Mucosa of stomach (tissue), 1 donor: Measurements from ENCODE around the gene KRTAP2-1.
"Not testable (repeated sequence)": the region's sequence is repeated elsewhere in the genome, so short reads cannot be mapped to it uniquely, and the experiment has no call there.

Source experiments
- H3K27me3 ChIP-seq: one replicate; pipeline ENCODE4 v1.7.0; 2013; ENCODE audit warnings: mild to moderate bottlenecking, low read length; ENCODE audit not compliant: control insufficient read depth, insufficient read depth
- H3K36me3 ChIP-seq: one replicate; pipeline ENCODE4 v1.7.0; 2013; ENCODE audit warnings: low read length; ENCODE audit not compliant: control insufficient read depth, insufficient read depth
- H3K4me1 ChIP-seq: one replicate; pipeline ENCODE4 v1.7.0; 2013; ENCODE audit warnings: mild to moderate bottlenecking, low read length; ENCODE audit not compliant: control insufficient read depth, insufficient read depth
- H3K4me3 ChIP-seq: one replicate; pipeline ENCODE4 v1.7.0; 2013; ENCODE audit warnings: low read length
- H3K9ac ChIP-seq: one replicate; pipeline ENCODE4 v1.7.0; 2013; ENCODE audit warnings: mild to moderate bottlenecking, low read length, moderate library complexity
- H3K9me3 ChIP-seq: one replicate; pipeline ENCODE4 v1.7.0; 2013; ENCODE audit warnings: mild to moderate bottlenecking, low read length, moderate library complexity; ENCODE audit not compliant: control insufficient read depth
- donor health status: Pancreatic carcinoma.

Gene KRTAP2-1

GRCh38 chr17:41046735-41047465 lies at the start of gene KRTAP2-1:
KRTAP2-1 (minus strand) TSS chr17:41047316; CDS start chr17:41047267, 49 bp downstream.
- not testable (repeated sequence) for H3K36me3 ChIP-seq, H3K9ac ChIP-seq, H3K9me3 ChIP-seq, H3K4me1 ChIP-seq, H3K4me3 ChIP-seq
- peaks cover 13% of the 10 kb centered on the region for H3K27me3 ChIP-seq

DNA sequence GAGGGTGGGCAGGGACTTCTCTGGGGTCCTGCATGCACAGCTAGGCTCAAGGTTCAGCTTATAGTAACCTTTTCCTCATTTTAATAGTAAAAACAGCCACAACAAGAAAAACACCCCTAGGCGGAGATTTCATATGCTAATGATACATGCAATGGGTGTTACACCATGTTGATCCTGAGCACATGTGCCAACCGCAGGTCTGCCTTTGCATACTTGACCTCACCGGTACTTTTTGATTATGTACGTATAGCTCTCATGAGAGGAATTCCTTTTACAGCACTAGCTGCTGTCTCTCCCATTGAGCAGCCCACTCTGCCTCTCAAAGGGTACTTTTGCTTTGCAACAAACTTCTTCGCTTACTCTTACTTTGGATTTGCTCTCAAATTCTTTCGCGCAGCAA lies 48.9 kb upstream of the KRTAP2-1 start:
- no peak overlapping the region for H3K4me3 ChIP-seq
- no peaks in the 10 kb centered on the region for H3K9me3 ChIP-seq
- H3K9ac ChIP-seq: no peak overlapping the region
- H3K36me3 ChIP-seq: no peaks in the 10 kb centered on the region
- H3K4me1 ChIP-seq: no peaks in the 10 kb centered on the region
- no peaks in the 10 kb centered on the region for H3K27me3 ChIP-seq

- not testable (repeated sequence) for H3K9me3 ChIP-seq, H3K4me3 ChIP-seq, H3K4me1 ChIP-seq, H3K36me3 ChIP-seq, H3K9ac ChIP-seq, H3K27me3 ChIP-seq
Observed at GRCh38 chr17:41088760-41089352, 41.7 kb upstream of the KRTAP2-1 start.

DNA sequence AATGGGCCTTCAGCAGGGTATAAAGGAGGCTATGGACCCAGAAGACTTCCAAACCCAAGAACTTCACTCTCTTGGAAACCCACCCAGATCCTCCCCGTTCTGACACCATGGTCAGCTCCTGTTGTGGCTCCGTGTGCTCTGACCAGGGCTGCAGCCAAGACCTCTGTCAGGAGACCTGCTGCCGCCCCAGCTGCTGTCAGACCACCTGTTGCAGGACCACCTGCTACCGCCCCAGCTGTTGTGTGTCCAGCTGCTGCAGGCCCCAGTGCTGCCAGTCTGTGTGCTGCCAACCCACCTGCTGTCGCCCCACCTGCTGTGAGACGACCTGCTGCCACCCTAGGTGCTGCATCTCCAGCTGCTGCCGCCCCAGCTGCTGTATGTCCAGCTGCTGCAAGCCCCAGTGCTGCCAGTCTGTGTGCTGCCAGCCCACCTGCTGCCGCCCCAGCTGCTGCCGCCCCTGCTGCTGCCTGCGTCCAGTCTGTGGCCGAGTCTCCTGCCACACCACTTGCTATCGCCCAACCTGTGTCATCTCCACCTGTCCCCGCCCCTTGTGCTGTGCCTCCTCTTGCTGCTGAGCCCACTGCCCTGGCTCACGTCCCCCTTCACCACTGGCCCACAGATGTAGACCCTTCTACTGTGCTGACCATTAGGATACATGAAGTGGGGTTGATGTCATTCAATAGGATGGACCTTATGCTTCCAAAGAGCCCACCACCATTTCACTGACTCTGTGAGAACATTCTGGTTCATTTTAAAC lies 37.2 kb upstream of the KRTAP2-1 start, which contains the start of gene KRTAP4-7:
KRTAP4-7 (plus strand) TSS at position 51 of the 757 bp plus-strand sequence; CDS start at position 108, 57 bp downstream.
- H3K4me3 ChIP-seq, H3K4me1 ChIP-seq, H3K36me3 ChIP-seq, H3K9ac ChIP-seq, H3K9me3 ChIP-seq, H3K27me3 ChIP-seq: not testable (repeated sequence)

DNA sequence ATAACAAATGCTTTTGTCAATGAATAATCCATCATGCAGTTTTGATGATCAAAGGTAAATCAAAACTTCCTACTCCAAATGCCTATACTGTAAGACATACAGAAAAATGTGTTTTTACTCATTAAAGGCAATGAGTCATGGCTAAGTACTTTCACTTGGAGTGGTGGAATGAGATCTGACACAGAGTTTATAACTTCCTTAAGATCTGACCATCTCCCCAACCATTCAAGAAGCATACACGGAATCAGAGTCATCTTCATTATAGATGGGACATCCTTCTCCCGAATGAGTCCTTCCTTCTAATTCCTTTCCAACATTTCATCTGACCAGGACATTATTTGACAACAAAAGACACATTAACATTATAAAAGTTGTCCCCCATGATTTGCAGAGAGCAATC lies 36.3 kb upstream of the KRTAP2-1 start:
- H3K36me3 ChIP-seq, H3K4me3 ChIP-seq, H3K9ac ChIP-seq, H3K4me1 ChIP-seq, H3K27me3 ChIP-seq, H3K9me3 ChIP-seq: not testable (repeated sequence)

DNA sequence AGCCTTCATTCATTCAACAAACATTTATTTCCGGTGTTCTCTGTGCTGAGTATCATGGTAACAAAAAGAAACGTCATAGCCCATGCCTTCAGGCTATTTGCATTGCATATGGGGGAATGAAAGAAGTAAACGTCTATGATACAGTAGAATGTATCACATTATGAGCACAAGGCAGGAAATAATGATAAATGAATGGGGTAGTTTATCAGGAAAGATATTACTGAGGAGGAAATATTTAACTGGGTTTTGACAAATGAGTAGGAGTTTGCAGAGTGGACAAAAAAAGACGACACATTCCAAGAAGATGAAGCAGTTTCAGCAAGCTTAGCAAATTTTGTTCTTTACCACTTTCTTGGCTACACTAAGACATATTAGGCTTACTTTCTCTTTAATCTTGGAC lies 35.5 kb upstream of the KRTAP2-1 start:
- Histone ChIP-seq H3K36me3 (no peaks in the 10 kb centered on the region), H3K9me3 (no peaks in the 10 kb centered on the region), H3K4me3 (no peak overlapping the region), H3K9ac (no peak overlapping the region), H3K27me3 (no peaks in the 10 kb centered on the region), H3K4me1 (no peaks in the 10 kb centered on the region)

GRCh38 chr17:41076788-41077187 lies 29.7 kb upstream of the KRTAP2-1 start:
- H3K27me3 ChIP-seq: peaks cover 8% of the 10 kb centered on the region
- no peaks in the 10 kb centered on the region for H3K9me3 ChIP-seq
- H3K36me3 ChIP-seq: no peaks in the 10 kb centered on the region
- H3K4me3 ChIP-seq: no peak overlapping the region
- H3K9ac ChIP-seq: no peak overlapping the region
- H3K4me1 ChIP-seq: no peaks in the 10 kb centered on the region

- no peak overlapping the region for H3K4me3 ChIP-seq
- no peak overlapping the region for H3K9ac ChIP-seq
- H3K9me3 ChIP-seq: no peaks in the 10 kb centered on the region
- no peaks in the 10 kb centered on the region for H3K4me1 ChIP-seq
- peaks cover 8% of the 10 kb centered on the region for H3K27me3 ChIP-seq
- H3K36me3 ChIP-seq: no peaks in the 10 kb centered on the region
Observed at GRCh38 chr17:41073676-41074075, 26.6 kb upstream of the KRTAP2-1 start.

GRCh38 chr17:41071606-41072360 lies 24.7 kb upstream of the KRTAP2-1 start:
- no peaks in the 10 kb centered on the region for H3K4me1 ChIP-seq
- H3K4me3 ChIP-seq: no peak overlapping the region
- no peak overlapping the region for H3K9ac ChIP-seq
- no peaks in the 10 kb centered on the region for H3K36me3 ChIP-seq
- peaks cover 8% of the 10 kb centered on the region for H3K27me3 ChIP-seq
- no peaks in the 10 kb centered on the region for H3K9me3 ChIP-seq

- Histone ChIP-seq H3K4me1 (no peaks in the 10 kb centered on the region), H3K4me3 (no peak overlapping the region)
Observed at GRCh38 chr17:41069031-41069430, 21.9 kb upstream of the KRTAP2-1 start.

DNA sequence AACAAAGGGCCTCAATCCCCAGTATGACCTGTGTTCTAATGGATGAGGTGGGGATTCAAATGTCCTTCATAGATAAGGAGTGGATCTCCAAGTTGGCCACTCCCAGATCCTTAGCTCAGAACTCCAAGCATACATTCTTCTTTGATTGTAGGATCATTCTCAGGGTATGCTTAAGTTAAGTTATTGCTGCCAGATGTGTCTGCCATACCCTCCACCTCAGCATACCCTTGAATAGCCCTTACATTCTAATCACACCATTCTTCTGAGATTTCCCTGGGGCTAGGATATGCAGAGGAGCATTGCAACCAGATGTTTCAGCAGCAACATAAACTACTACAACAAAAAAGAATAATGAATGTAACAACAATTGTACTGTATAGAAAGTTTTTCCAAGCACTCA lies 20.2 kb upstream of the KRTAP2-1 start:
- H3K9ac ChIP-seq: no peak overlapping the region
- H3K4me1 ChIP-seq: no peaks in the 10 kb centered on the region
- no peaks in the 10 kb centered on the region for H3K36me3 ChIP-seq
- no peaks in the 10 kb centered on the region for H3K9me3 ChIP-seq
- H3K27me3 ChIP-seq: no peaks in the 10 kb centered on the region
- no peak overlapping the region for H3K4me3 ChIP-seq

More at GRCh38 chr17:41069031-41069430, 21.9 kb upstream of the KRTAP2-1 start:
- Histone ChIP-seq H3K36me3 (no peaks in the 10 kb centered on the region), H3K9ac (no peak overlapping the region), H3K27me3 (no peaks in the 10 kb centered on the region), H3K9me3 (no peaks in the 10 kb centered on the region)
